Measurements from ENCODE around the gene KIRREL1. TPM values are rescaled to one million over a fixed set of nuclear protein-coding genes. Genes with fewer than 3 reads are reported as not detected.

The KIRREL1 gene
- total RNA-seq, 1 donor = 96.9 TPM

GRCh38 chr1:158037866-158038359 lies 44.5 kb downstream of the KIRREL1 start:
- no peak overlapping the region for H3K4me3 ChIP-seq (ENCODE audit: low read depth, low read length)
- TF ChIP-seq CTCF (IDR thresholded peaks at IDR 0.05; ENCODE audit: insufficient read depth, low read length) = no peak
- peak; percentile 74 for DNase-seq (ENCODE audit: low read depth)

- no peak for DNase-seq (ENCODE audit: low read depth)
- H3K4me3 ChIP-seq (ENCODE audit: low read depth, low read length) = no peak overlapping the region
- TF ChIP-seq CTCF (IDR thresholded peaks at IDR 0.05; ENCODE audit: insufficient read depth, low read length) = no peak
Observed at GRCh38 chr1:158038793-158039192, 45.3 kb downstream of the KIRREL1 start.

GRCh38 chr1:158039380-158039779 lies 45.9 kb downstream of the KIRREL1 start:
- no peak overlapping the region for H3K4me3 ChIP-seq (ENCODE audit: low read depth, low read length)
- TF ChIP-seq CTCF (IDR thresholded peaks at IDR 0.05; ENCODE audit: insufficient read depth, low read length) = no peak
- DNase-seq (ENCODE audit: low read depth) = peak; percentile 19

- no peak for DNase-seq (ENCODE audit: low read depth)
- TF ChIP-seq CTCF (IDR thresholded peaks at IDR 0.05; ENCODE audit: insufficient read depth, low read length) = no peak
- no peak overlapping the region for H3K4me3 ChIP-seq (ENCODE audit: low read depth, low read length)
Observed at GRCh38 chr1:158040323-158040722, 46.9 kb downstream of the KIRREL1 start.

- no peak overlapping the region for H3K4me3 ChIP-seq (ENCODE audit: low read depth, low read length)
- peak; percentile 45 for DNase-seq (ENCODE audit: low read depth)
- peak; percentile 2 for TF ChIP-seq CTCF (IDR thresholded peaks at IDR 0.05; ENCODE audit: insufficient read depth, low read length)
Observed at GRCh38 chr1:158043232-158043631, 49.8 kb downstream of the KIRREL1 start.

- DNase-seq (ENCODE audit: low read depth) = peak; percentile 96
- TF ChIP-seq CTCF (IDR thresholded peaks at IDR 0.05; ENCODE audit: insufficient read depth, low read length) = no peak
- H3K4me3 ChIP-seq (ENCODE audit: low read depth, low read length) = no peak overlapping the region
Observed at GRCh38 chr1:158045639-158046038, 52.2 kb downstream of the KIRREL1 start.
